NCI-H510A treated with DMSO at 0.1 percent for 48 hours (cell line): ENCODE measurements around the gene MYB.
A peak's percentile ranks its signal among the peaks of the same experiment; 100 is the strongest.
"Not testable (repeated sequence)": the region's sequence is repeated elsewhere in the genome, so short reads cannot be mapped to it uniquely, and the experiment has no call there.

Source experiments
- DNase-seq: peaks from one replicate; lab custom pipeline; 2025; lab: John Stamatoyannopoulos, UW

Gene MYB

DNA sequence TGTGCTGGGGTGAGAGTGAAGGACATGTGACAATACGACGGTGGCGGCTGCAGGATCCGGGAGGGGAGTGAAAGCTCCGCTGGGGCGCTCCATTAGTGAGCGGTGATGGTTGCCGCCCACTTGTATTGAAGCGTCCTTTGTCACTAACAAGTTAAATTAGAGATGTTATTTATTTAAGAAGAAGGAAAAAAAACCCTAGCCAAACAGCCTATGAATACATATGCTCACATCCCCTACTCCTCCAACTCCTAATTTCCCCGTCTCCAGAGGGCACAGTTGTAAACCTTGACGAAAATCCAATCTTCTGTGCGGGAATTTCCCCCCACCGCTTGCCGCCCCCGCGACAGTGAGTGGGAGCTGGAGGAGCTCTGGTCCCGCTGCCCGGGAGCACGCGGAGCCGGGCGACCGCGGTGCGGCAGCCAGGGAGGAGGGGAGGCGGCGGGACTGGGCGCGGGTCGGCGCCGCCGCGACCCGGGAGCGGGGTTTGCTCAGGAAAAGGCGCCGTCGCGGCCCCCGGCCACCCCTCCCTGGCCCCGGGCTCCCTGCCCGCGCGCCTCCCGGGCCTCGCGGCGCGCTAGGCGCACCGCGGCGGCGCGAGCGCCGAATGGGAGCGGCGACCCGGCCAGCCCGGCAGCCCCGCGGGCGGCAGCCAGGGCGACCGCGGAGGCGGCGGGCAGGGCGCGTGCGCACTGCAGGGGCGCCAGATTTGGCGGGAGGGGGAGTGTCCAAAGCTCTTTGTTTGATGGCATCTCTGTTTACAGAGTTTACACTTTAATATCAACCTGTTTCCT is at the start of gene MYB:
Gene MYB (plus strand): TSS at position 767 of the 791 bp plus-strand sequence. CDS start 206 bp downstream, outside the sequence.
- peak; percentile 44 for DNase-seq

GRCh38 chr6:135132776-135133175 is 48.3 kb upstream of the MYB start:
- no peak for DNase-seq

DNA sequence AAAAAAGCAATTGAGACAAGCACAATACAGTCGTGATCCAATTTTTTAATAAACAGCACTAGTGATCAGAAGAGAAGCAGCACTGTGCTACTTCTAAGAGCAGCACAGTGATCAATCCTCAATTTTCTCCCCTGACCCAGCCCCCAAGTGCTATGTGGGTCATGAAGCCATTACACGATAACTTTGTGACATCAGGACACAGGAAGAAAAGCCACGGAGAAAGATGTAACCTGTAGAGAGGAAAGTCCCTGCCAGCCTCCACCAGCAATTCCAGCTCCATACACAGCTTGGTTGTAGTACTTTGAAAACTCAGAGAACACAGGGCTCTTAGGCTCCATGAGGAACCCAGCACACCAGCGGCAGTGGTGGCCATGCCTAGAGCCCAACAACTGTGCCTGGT is 45.3 kb upstream of the MYB start:
- no peak for DNase-seq

GRCh38 chr6:135137826-135138225 is 43.3 kb upstream of the MYB start:
- DNase-seq, result no peak

DNA sequence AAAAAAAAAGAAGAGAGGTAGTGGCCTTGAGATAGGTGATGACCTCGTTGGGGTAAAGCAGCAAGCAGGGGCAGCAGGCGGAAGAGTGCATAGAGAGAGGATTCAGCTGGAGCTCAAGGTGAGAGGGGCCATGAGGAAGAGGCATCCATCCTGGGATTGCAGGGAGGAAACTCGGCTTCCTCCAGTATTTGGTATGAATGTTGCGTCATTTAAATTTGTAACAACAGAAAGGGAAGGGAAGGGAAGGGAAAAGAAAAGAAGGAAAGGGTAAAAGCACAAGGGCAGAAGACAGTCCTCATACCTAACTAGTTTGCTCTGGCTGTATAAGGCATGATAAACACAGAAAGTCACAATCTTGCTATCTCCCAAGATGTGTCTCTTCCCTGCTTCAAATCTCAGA is 39.9 kb upstream of the MYB start:
- no peak for DNase-seq

- no peak for DNase-seq
Observed at GRCh38 chr6:135141728-135142127, 39.4 kb upstream of the MYB start.

- DNase-seq, result not testable (repeated sequence)
Observed at GRCh38 chr6:135142232-135142631, 38.9 kb upstream of the MYB start.

- DNase-seq, result no peak
Observed at GRCh38 chr6:135144673-135145062, 36.4 kb upstream of the MYB start.

- peak; percentile 14 for DNase-seq
Observed at GRCh38 chr6:135145063-135145800, 35.9 kb upstream of the MYB start.

DNA sequence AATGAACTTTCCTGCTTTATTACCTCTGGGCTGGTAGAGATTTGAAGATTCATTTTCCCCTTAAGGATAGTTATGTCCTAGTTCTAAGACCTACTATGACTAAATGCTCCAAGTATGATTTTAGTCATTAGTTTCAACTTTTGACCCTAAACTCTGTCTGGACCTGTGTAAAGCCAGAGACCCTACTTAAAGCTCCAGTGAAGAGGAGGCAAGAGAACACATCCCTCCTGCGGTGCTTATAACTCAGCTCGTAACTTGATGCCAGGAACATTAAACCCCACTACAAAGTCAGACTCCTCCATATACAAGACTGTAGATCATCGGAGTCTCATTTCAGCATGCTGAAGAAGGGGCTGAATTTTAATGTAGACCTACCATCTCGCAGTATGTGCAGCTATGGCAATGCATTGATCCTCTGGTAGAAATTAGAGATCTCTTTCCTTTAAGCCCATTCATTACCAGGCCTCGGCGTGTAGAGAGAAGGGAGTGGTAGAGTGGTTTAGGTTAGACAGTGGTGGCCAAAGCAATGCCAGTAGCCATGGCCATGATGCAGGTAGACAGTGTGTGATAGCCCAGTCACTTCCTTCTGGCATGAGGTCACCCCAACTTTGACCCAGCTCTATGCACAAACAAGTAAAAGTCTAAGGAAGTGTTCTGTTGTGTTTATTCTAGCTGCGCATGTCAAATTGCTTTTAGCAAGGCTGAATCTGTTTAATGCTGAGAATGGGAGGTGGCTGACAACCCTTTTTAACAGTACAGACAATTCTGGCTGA is 34.8 kb upstream of the MYB start:
- peak; percentile 37 for DNase-seq

GRCh38 chr6:135147637-135148592 is 33.2 kb upstream of the MYB start:
- DNase-seq, result no peak

DNA sequence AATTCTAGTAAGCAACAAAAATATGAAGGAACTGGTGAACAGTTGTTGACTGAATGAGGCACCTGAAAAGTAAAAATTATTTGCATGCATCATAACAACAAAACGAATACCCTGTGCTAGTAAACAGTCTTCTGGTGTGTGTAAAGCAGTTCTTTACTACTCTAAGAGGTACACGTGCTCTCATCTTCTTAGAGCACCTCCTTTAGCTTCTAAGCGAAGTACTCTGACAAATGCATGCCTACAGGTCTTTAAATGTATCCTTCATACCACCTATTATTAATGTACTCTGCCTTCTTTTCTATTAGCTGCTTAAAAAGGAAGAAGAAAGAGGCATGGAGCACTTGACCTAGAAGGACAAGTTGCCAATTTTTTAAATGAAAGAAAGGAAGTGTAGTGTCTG is 32.2 kb upstream of the MYB start:
- no peak for DNase-seq

GRCh38 chr6:135149376-135149775 is 31.7 kb upstream of the MYB start:
- no peak for DNase-seq

- not testable (repeated sequence) for DNase-seq
Observed at GRCh38 chr6:135150481-135150880, 30.6 kb upstream of the MYB start.

DNA sequence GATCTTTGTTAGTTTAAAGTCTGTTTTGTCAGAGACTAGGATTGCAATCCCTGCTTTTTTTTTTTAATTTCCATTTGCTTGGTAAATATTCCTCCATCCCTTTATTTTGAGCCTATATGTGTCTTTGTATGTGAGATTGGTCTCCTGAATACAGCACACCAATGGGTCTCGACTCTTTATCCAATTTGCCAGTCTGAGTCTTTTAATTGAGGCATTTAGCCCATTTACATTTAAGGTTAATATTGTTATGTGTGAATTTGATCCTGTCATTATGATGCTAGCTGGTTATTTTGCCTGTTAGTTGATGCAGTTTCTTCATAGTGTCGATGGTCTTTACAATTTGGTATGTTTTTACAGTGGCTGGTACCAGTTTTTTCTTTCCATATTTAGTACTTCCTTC is 27.0 kb upstream of the MYB start:
- DNase-seq, result not testable (repeated sequence)

GRCh38 chr6:135158397-135158796 is 22.7 kb upstream of the MYB start:
- DNase-seq, result no peak

DNA sequence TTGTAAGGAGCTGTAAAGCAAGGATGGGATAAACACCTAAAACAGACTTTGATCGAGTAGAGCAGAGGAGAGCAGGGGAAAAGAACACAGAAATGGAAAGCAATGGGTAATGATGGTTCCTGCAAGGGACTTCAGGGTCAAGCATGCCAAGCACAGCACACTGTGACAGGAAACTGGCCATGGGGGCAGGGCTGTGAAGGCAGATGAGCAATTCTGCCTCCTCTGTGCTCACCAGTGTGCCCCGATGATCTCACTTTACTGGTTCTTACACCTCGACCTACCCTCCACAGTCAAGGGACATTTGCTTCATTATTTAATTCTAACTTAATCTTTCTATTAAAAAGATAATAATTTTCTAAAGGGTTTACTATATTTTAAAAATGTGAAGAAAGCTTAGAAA is 21.6 kb upstream of the MYB start:
- no peak for DNase-seq

- DNase-seq, result no peak
Observed at GRCh38 chr6:135161411-135162395, 19.4 kb upstream of the MYB start.

DNA sequence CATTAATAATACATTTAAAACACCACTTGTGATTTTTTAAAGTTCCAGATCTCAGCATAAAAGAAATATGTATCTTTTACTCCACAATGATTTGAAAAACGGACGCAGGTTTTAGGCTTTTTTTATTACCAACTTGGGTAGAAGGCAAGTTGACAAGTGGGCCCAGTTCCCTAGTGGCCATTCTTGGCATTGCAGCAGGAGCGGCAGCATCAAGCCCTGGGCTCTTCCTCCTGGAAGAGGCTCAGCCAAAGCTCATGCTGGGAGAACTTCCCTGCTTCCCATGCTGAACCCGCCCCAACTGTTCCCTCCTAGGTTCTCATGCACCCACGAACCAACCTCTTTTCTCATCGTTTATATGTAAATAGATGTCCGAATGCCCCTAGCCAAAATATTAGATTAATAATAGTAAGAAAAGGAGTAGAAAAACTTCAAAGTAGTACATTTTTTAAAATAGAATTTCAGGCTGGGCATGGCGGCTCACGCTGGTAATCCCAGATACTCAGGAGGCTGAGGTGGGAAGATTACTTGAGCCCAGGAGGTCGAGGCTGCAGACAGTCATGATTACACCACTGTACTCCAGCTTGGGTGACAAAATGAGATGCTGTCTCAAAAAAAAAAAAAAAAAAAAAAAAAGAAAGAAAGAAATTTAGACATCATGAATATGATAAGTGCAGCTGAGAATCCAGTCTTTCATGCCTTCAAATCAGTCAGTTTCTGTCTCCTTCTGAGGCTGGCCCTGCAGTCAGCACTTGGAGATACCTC is 18.2 kb upstream of the MYB start:
- peak; percentile 8 for DNase-seq

GRCh38 chr6:135163440-135163738 is 17.7 kb upstream of the MYB start:
- no peak for DNase-seq
